PC-3 (cell line): ENCODE measurements around the gene ZNF23. TPM values are rescaled to one million over a fixed set of nuclear protein-coding genes. Genes with fewer than 3 reads are reported as not detected.

Source experiments
- ATAC-seq: fragments of 200-7000 bp; cut with Tn5 transposase; 2 replicates; pipeline ENCODE4 v1.9.1; 2020; ENCODE audit warnings: mild to moderate bottlenecking, moderate library complexity
- BruUV-seq: library from RNA; stranded (reverse); fragments of 400-500 nt; replicated peaks from 2 replicates; lab custom pipeline; 2021; lab: Mats Ljungman, UMichigan
- CTCF ChIA-PET: fragments of 300-600 bp; sonication (Branson Sonifier 250); formaldehyde crosslinking; loops from one replicate; lab custom pipeline; 2022; ENCODE audit warnings: antibody characterized with exemption; lab: Charles Lee
- POLR2A ChIA-PET: fragments of 300-600 bp; sonication (Branson Sonifier 250); formaldehyde crosslinking; loops from one replicate; lab custom pipeline; 2022; ENCODE audit warnings: antibody characterized with exemption; ENCODE audit not compliant: unreplicated experiment; lab: Charles Lee
- DNase-seq: peaks from one replicate; pipeline ENCODE4 v3.0.0-alpha.2; 2015
- H2AFZ ChIP-seq: fragments of 300-600 bp; sonication (generic); 2 replicates; pipeline ENCODE4 v1.6.0; 2016; ENCODE audit warnings: antibody characterized with exemption, low read length
- H3F3A ChIP-seq: fragments of 300-600 bp; sonication (generic); one replicate; pipeline ENCODE4 v1.6.0; 2017; ENCODE audit warnings: antibody characterized with exemption, low read length, control low read depth, mild to moderate bottlenecking; ENCODE audit not compliant: unreplicated experiment
- H3K27ac ChIP-seq: fragments of 300-600 bp; sonication (generic); 2 replicates; pipeline ENCODE4 v1.5.1; 2016; ENCODE audit warnings: mild to moderate bottlenecking, low read length
- H3K27me3 ChIP-seq: fragments of 300-600 bp; sonication (generic); 2 replicates; pipeline ENCODE4 v1.6.1; 2016; ENCODE audit warnings: low read length, mixed read lengths
- H3K36me3 ChIP-seq: fragments of 300-600 bp; sonication (generic); 2 replicates; pipeline ENCODE4 v1.6.1; 2016; ENCODE audit warnings: low read depth, mixed run types, low read length, mixed read lengths
- H3K4me1 ChIP-seq: fragments of 300-600 bp; sonication (generic); 2 replicates; pipeline ENCODE4 v1.5.1; 2016; ENCODE audit warnings: low read length; ENCODE audit not compliant: insufficient read depth
- H3K4me2 ChIP-seq: fragments of 300-600 bp; sonication (generic); 2 replicates; pipeline ENCODE4 v1.6.0; 2016; ENCODE audit warnings: low read length
- H3K4me3 ChIP-seq: fragments of 300-600 bp; sonication (generic); 2 replicates; pipeline ENCODE4 v1.5.1; 2016; ENCODE audit warnings: mild to moderate bottlenecking, low read length, mixed read lengths
- H3K79me2 ChIP-seq: fragments of 300-600 bp; sonication (generic); 2 replicates; pipeline ENCODE4 v1.6.1; 2017; ENCODE audit warnings: low read length, mixed read lengths
- H3K9ac ChIP-seq: fragments of 300-600 bp; sonication (generic); 2 replicates; pipeline ENCODE4 v1.6.0; 2016; ENCODE audit warnings: mild to moderate bottlenecking, low read length
- H3K9me2 ChIP-seq: fragments of 300-600 bp; sonication (generic); replicated peaks from 2 replicates; pipeline ENCODE4 v1.6.1; 2016; ENCODE audit warnings: mixed run types, low read length, mixed read lengths
- H3K9me3 ChIP-seq: fragments of 300-600 bp; sonication (generic); 2 replicates; pipeline ENCODE4 v1.6.1; 2016; ENCODE audit warnings: low read length, mixed read lengths
- H4K20me1 ChIP-seq: fragments of 300-600 bp; sonication (generic); 2 replicates; pipeline ENCODE4 v1.6.1; 2016; ENCODE audit warnings: low read length, mixed read lengths
- EZH2 ChIP-seq: fragments of 300-600 bp; sonication (generic); IDR thresholded peaks from one replicate; pipeline ENCODE4 v1.6.1; 2017; ENCODE audit warnings: antibody characterized with exemption, mild to moderate bottlenecking, low read length; ENCODE audit not compliant: unreplicated experiment
- EZH2phosphoT487 ChIP-seq: fragments of 300-600 bp; sonication (generic); IDR thresholded peaks from 2 replicates; pipeline ENCODE4 v1.6.1; 2018; ENCODE audit warnings: mild to moderate bottlenecking, antibody characterized with exemption, low read length, borderline replicate concordance
- intact Hi-C: fragments of 100-400 bp; cut with micrococcal nuclease; formaldehyde crosslinking; loops from 2 replicates; pipeline ENCODE4 v1.9.0; 2023
- total RNA-seq: library from RNA; depleted of rRNA; stranded (reverse); fragments of >200 nt; gene quantifications from 2 replicates; pipeline ENCODE4 v1.2.3, GENCODE V29; 2014; rRNA removed
- TF ChIP-seq, protein P1 (sequence below): fragments of 300-600 bp; sonication (generic); conservative IDR thresholded peaks from 2 replicates; pipeline ENCODE4 v1.5.1; 2017; ENCODE audit warnings: antibody characterized with exemption, low read depth, mild to moderate bottlenecking, low read length

The ZNF23 gene
- total RNA-seq, 1 experiment from 2014 or later = 7.5 TPM

GRCh38 chr16:71399801-71400563, 62.1 kb downstream of the ZNF23 start:
- no peak overlapping the region for H3K4me3 ChIP-seq
- ATAC-seq (no peak), DNase-seq (no peak)
- H3K79me2 ChIP-seq = no peaks in the 10 kb centered on the region
- H4K20me1 ChIP-seq = no peaks in the 10 kb centered on the region
- H3K27ac ChIP-seq = no peak overlapping the region
- H3K9ac ChIP-seq = no peak overlapping the region
- no peak overlapping the region for H3K4me2 ChIP-seq
- BruUV-seq = no TSS peak
- intact Hi-C loops = no loop called here
- POLR2A ChIA-PET = no interaction called here
- no peak overlapping the region for H2AFZ ChIP-seq
- H3K9me2 ChIP-seq = no peaks in the 10 kb centered on the region
- TF ChIP-seq EZH2phosphoT487 = no peak
- TF ChIP-seq EZH2 = no peak
- TF ChIP-seq, protein P1, sequence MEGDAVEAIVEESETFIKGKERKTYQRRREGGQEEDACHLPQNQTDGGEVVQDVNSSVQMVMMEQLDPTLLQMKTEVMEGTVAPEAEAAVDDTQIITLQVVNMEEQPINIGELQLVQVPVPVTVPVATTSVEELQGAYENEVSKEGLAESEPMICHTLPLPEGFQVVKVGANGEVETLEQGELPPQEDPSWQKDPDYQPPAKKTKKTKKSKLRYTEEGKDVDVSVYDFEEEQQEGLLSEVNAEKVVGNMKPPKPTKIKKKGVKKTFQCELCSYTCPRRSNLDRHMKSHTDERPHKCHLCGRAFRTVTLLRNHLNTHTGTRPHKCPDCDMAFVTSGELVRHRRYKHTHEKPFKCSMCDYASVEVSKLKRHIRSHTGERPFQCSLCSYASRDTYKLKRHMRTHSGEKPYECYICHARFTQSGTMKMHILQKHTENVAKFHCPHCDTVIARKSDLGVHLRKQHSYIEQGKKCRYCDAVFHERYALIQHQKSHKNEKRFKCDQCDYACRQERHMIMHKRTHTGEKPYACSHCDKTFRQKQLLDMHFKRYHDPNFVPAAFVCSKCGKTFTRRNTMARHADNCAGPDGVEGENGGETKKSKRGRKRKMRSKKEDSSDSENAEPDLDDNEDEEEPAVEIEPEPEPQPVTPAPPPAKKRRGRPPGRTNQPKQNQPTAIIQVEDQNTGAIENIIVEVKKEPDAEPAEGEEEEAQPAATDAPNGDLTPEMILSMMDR = no peak
- H3K36me3 ChIP-seq = no peaks in the 10 kb centered on the region
- no peaks in the 10 kb centered on the region for H3K9me3 ChIP-seq
- H3K4me1 ChIP-seq = no peaks in the 10 kb centered on the region
- H3K27me3 ChIP-seq = peaks cover 28% of the 10 kb centered on the region; the same call in 1 of the 2 replicates
- H3F3A ChIP-seq = no peaks in the 10 kb centered on the region
- CTCF ChIA-PET = no interaction called here

Other genes starting within 250 kb of the ZNF23 start
- 0.12 and 0.69 TPM in 2 replicates for gene HYDIN, start 231.5 kb downstream of the ZNF23 start, total RNA-seq
- 14.7 and 15.3 TPM in 2 replicates for gene CMTR2, start 172.8 kb downstream of the ZNF23 start, total RNA-seq
- 0.47 TPM in 1 of 2 replicates, not detected in the other for gene CALB2, start 103.5 kb downstream of the ZNF23 start, total RNA-seq
- not detected in 2 replicates for gene TLE7, start 20.2 kb downstream of the ZNF23 start, total RNA-seq
- 0.40 and 1.5 TPM in 2 replicates for gene ZNF19, start 27.1 kb upstream of the ZNF23 start, total RNA-seq
- not detected in 2 replicates for gene CHST4, start 64.2 kb upstream of the ZNF23 start, total RNA-seq
- not detected in 2 replicates for gene TAT, start 114.8 kb upstream of the ZNF23 start, total RNA-seq
- gene MARVELD3, start 163.9 kb upstream of the ZNF23 start, total RNA-seq = 7.4 and 14.6 TPM in 2 replicates